Activated naive CD4-positive, alpha-beta T cell treated with Interleukin-2 at 50 U/mL for 16 hours (primary cell): Measurements from ENCODE around the gene LEFTY1.
"Not testable (repeated sequence)": the region's sequence is repeated elsewhere in the genome, so short reads cannot be mapped to it uniquely, and the experiment has no call there.

ENCODE experiments used
- DNase-seq: peaks from one replicate; pipeline ENCODE4 v3.0.0-alpha.2; 2020

The LEFTY1 gene

DNA sequence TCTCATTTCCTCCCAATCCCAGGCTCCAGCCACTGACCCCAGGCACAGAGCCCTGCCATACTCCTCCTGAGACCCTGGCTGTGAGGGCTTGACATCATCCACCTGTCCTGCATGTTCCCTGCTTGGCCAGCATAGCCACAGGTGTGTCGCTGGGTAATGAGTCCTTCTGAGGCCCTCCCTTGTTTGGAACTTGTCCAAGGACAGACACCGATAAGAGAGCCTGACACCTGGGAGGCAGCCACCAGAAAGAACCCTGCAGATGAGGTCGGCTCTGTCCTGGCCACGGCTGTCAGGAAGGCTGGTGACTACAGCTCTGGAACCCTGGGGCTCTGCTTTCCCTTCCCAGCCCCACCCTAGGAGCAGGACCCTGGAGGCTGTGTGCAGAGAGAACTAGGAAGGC, 41.3 kb downstream of the LEFTY1 start:
- no peak for DNase-seq

- DNase-seq: no peak
These were observed 42.3 kb downstream of the LEFTY1 start for GRCh38 chr1:225846331-225847310.

DNA sequence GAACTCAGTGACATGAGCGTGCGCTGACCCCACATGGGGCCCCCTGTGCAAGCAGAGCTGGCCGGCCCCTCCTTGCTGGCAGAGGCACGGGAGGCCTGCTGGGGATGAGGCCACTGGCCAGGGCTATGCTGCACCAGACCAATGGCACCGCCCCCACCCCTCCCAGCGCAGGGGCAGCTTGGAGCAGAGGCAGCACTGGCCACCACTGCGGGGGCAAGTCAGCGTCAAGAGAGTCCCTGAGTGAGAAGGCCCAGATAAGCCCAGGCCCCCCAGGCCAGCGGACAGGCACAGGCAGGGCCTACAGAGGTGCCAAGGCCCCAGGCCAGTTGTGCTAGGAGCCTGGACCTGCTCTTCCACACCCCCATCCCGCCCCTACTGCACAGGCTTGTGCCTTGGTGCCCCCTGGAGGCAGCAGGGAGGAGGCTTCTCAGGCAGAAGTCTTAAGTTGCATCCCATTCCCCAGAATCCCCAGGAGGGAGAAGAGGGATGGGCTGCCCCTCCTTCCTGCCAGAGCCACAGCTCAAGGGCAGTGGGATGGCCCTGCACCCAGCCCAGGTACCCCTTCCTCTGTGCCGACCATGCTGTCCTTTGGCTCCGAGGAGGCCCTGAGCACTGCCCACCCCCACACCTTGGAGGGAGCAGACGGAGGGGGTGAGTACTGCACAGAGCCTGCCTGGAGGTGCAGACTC, 43.2 kb downstream of the LEFTY1 start:
- DNase-seq: peak; percentile 28

GRCh38 chr1:225845097-225845496, 43.8 kb downstream of the LEFTY1 start:
- no peak for DNase-seq

GRCh38 chr1:225844236-225845061, 44.5 kb downstream of the LEFTY1 start:
- DNase-seq: no peak

DNA sequence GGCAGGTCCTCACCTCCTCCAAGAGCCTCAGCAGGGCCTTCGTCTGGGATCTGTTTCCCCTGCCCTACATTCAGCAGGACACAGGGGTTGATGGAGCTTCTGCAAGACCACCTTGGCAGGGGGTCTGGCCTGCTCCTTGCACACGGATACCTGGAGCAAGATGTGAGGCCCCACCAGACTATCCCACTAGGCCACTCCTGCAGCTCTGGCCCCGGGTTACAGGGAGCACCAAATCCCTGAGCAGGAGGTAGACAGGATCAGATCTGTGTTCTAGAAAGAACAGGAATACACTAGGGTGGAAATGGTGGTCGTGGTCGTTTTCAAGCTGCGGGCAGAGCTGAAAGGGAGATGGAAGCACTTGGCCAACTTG, 45.5 kb downstream of the LEFTY1 start:
- no peak for DNase-seq

DNA sequence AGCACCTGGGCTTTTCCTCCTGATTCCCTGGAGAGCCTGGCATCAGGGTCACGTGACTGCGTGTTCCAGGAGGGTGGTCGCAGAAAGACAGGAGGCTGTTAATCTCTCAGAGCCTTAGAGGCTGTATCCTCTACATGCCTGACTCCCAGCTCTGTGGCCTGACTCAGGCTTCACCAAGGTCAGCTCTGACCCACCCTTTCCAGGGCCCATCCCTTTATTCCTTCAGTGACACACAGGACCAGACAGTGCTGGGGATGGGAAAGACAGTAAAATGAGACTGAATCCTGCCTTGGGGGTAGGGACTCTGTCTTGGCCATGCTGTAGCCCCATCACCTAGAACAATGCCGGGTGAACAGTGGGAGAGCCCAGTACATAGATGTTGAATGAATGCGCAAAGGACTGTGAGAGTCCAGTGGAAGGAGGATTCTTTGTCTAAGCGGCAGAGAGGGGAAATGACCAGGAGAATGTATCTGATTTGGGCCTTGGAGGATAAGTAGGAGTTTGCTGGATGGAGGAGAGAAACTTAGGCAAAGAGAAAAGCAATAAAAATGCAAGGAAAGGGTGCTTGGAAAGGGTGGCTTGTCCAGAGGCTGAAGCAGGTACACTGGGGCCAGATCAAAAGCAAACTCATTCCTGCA, 46.0 kb downstream of the LEFTY1 start:
- DNase-seq: no peak

DNA sequence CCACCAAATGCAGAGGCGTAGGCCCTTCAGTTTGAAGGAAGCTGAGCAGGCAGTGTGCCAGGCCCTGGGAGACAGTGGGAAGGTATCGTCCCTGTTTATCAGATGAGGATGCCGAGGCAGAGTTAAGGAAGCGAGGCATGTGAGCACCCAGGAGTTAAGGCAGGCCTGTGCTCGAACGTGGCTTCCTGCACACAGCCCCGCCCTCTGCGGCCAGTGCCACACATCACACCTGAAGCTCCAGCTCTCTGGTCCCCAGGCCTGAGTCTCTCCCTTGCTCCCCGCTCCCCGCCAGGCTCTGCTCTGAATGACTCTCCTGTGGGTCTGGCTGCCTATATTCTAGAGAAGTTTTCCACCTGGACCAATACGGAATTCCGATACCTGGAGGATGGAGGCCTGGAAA, 46.9 kb downstream of the LEFTY1 start:
- no peak for DNase-seq

DNA sequence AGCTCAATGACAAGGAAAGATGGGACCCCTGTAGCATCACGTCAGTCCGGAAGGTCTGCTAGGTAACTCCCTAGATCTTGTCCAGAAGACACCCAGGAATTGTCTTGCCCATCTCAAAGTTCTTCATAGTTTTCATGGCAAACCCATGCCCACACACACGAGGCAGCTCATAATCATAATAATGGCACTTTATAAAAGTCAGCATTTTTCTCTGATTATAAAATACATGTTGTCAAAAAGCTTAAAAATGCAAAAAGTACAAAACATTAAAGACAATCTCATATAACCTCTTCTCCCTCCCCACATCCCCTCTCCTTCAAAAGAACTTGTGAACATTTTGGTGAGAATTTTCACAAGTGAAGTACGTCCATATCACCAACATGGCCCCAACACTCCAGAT, 48.2 kb downstream of the LEFTY1 start:
- DNase-seq: no peak

- no peak for DNase-seq
These were observed 48.7 kb downstream of the LEFTY1 start for GRCh38 chr1:225840223-225840610.

DNA sequence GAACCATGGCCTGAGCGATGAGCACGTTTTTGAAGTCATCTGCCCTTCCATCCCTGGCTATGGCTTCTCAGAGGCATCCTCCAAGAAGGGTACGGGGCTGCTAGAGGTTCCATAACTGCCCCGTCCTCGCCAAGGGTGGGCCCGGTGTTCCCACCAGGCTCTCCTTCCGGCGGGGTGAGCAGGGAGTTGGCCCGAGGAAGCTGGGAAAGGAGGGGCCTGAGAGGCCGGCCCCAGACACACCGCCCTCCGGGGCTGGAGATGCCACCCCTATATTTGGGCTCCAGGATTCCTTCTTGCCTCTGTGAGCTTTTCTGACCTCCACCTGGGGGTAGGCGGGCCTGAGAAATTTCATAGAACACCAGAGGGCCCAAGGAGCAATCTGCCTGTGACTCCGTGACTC, 50.2 kb downstream of the LEFTY1 start:
- DNase-seq: no peak

GRCh38 chr1:225836296-225836695, 52.6 kb downstream of the LEFTY1 start:
- not testable (repeated sequence) for DNase-seq
